ENCODE results near the gene DPP4. TPM values are rescaled to one million over a fixed set of nuclear protein-coding genes. Genes with fewer than 3 reads are reported as not detected.

The DPP4 gene
- total and polyA plus RNA-seq, 2 of the 4 experiments (the other 2 are of a cell fraction): 13.2 to 19.0 TPM

- no peaks in the 10 kb centered on the region for H3K27me3 ChIP-seq (ENCODE audit: control insufficient read depth, insufficient read depth, low read length)
- peaks cover under 1% of the 10 kb centered on the region; the same call in 1 of the 2 replicates for H3K36me3 ChIP-seq (ENCODE audit: control insufficient read depth, insufficient read depth, low read length)
- H2AFZ ChIP-seq (replicated peaks; ENCODE audit: low read length, poor library complexity): no peak overlapping the region
- ATAC-seq (ENCODE audit: low read depth): no peak
- peak overlapping the region; percentile 90 for H4K5ac ChIP-seq (ENCODE audit: low read depth, low read length)
- H3K23ac ChIP-seq (ENCODE audit: low read depth, low read length): peak overlapping the region; percentile 6; the same call in 1 of the 2 replicates
- H3K4me1 ChIP-seq (ENCODE audit: control insufficient read depth, insufficient read depth, low read length): peaks cover 25% of the 10 kb centered on the region
- intact Hi-C loops (cut with micrococcal nuclease): loop anchor here (1.0 to 5.0 kb wide), 5 partner anchors 12 to 226 kb away; partner anchors contain the start of gene FAP
- H3K4ac ChIP-seq (ENCODE audit: low read depth, low read length): peak overlapping the region; percentile 84
- H4K20me1 ChIP-seq (ENCODE audit: insufficient read depth, low read length): peaks cover 3% of the 10 kb centered on the region; the same call in 1 of the 2 replicates
- H3K9me3 ChIP-seq (ENCODE audit: control insufficient read depth, insufficient read depth, low read length): no peaks in the 10 kb centered on the region
- H3K4me2 ChIP-seq (ENCODE audit: low read depth, low read length): peak overlapping the region; percentile 12; the same call in 1 of the 2 replicates
- peak overlapping the region; percentile 24; the same call in 1 of the 3 replicates for H2BK15ac ChIP-seq (ENCODE audit: low read depth, low read length)
- H3K56ac ChIP-seq (ENCODE audit: extremely low read depth, insufficient read depth, low read length): no peak overlapping the region
- WGBS, 2 experiments (ENCODE audit: extremely low coverage in 2 of 2, insufficient read length in 1 of 2): no CpG with 5 or more reads among the region's 2 CpGs
- ChIA-PET POLR2A (ENCODE audit: unreplicated experiment) (no interaction called here), CTCF (interaction anchor here (1.3 kb wide), 1 partner anchor 30 kb away, joined by 3 read pairs; no protein-coding TSS in a partner anchor)
- no peak overlapping the region for H2AK9ac ChIP-seq (replicated peaks; ENCODE audit: low read depth, low read length, poor library complexity)
- dilution Hi-C loops (cut with HindIII; ENCODE audit: low sequenced_read_pairs, unreplicated experiment): no loop called here
- H2AK5ac ChIP-seq (ENCODE audit: low read depth, low read length): peak overlapping the region; percentile 72
- H3K9me1 ChIP-seq (ENCODE audit: insufficient read depth, low read length): peaks cover 4% of the 10 kb centered on the region
- no peaks in the 10 kb centered on the region; a peak in 1 of 4 replicates for H3K79me1 ChIP-seq (ENCODE audit: low read depth in 1 of 2, low read length in 2 of 2)
- H2BK5ac ChIP-seq (ENCODE audit: low read depth, low read length, poor library complexity, severe bottlenecking): peak overlapping the region; percentile 64
- DNase-seq: peak; percentile 59
- H3K18ac ChIP-seq (ENCODE audit: low read depth, low read length): peak overlapping the region; percentile 86
- peak overlapping the region; percentile 10 for H3K14ac ChIP-seq (replicated peaks; ENCODE audit: low read depth, low read length)
- peak overlapping the region; percentile 13 to 47; a peak in 3 of 4 replicates for H4K8ac ChIP-seq (ENCODE audit: low read depth in 2 of 2, low read length in 2 of 2)
- in situ Hi-C loops (cut with MboI; ENCODE audit: low sequenced_read_pairs): no loop called here
- no TSS peak for BruUV-seq (replicated peaks)
- H3K9ac ChIP-seq (ENCODE audit: low read depth, low read length): no peak overlapping the region
- H2BK20ac ChIP-seq (ENCODE audit: low read depth, low read length): peak overlapping the region; percentile 19; the same call in 1 of the 2 replicates
- peak overlapping the region; percentile 64 for H2BK120ac ChIP-seq (ENCODE audit: low read depth, low read length)
- no peak for TF ChIP-seq MAZ (IDR thresholded peaks at IDR 0.05; ENCODE audit: borderline replicate concordance, low read depth, low read length)
- TF ChIP-seq RCOR1 (IDR thresholded peaks at IDR 0.05; ENCODE audit: insufficient replicate concordance, low read length): no peak
- TF ChIP-seq CEBPB (IDR thresholded peaks at IDR 0.05; ENCODE audit: low read depth, low read length): peak; percentile 45; the same call in 1 of the 2 replicates
- TF ChIP-seq USF2 (IDR thresholded peaks at IDR 0.05; ENCODE audit: low read depth, low read length): no peak
- H4K91ac ChIP-seq (ENCODE audit: insufficient read depth, low read depth, low read length): peak overlapping the region; percentile 88
- no peak overlapping the region for H3K4me3 ChIP-seq (ENCODE audit: insufficient read depth, low read depth, low read length)
- peak overlapping the region; percentile 72; the same call in 1 of the 2 replicates for H3K27ac ChIP-seq (ENCODE audit: insufficient read depth, low read length)
These were observed 3.0 kb downstream of the DPP4 start for GRCh38 chr2:162071001-162071400.
